Loucy (cell line): ENCODE data around the gene SH2D4B.

Source experiments
- H2AFZ ChIP-seq: fragments of 200-600 bp; sonication (generic); 2 replicates; pipeline ENCODE4 v1.6.0; 2016; ENCODE audit warnings: antibody characterized with exemption, mild to moderate bottlenecking, low read length, moderate library complexity
- H3F3A ChIP-seq: fragments of 200-600 bp; 2 replicates; pipeline ENCODE4 v1.6.0; 2016; ENCODE audit warnings: antibody characterized with exemption, low read depth, mild to moderate bottlenecking
- H3K27me3 ChIP-seq: fragments of 200-600 bp; sonication (generic); 2 replicates; pipeline ENCODE4 v1.6.1; 2014; ENCODE audit warnings: low read length, mild to moderate bottlenecking; ENCODE audit not compliant: insufficient read depth, poor library complexity, severe bottlenecking
- H3K36me3 ChIP-seq: fragments of 200-600 bp; sonication (generic); 2 replicates; pipeline ENCODE4 v1.6.1; 2016; ENCODE audit warnings: low read length; ENCODE audit not compliant: insufficient read depth
- H3K4me1 ChIP-seq: fragments of 200-600 bp; sonication (generic); 2 replicates; pipeline ENCODE4 v1.5.1; 2014; ENCODE audit warnings: low read length, mild to moderate bottlenecking; ENCODE audit not compliant: insufficient read depth, poor library complexity, severe bottlenecking
- H3K4me2 ChIP-seq: fragments of 200-600 bp; sonication (generic); 2 replicates; pipeline ENCODE4 v1.6.0; 2014; ENCODE audit warnings: antibody characterized with exemption, low read length, low read depth, mild to moderate bottlenecking; ENCODE audit not compliant: poor library complexity, severe bottlenecking
- H3K4me3 ChIP-seq: fragments of 200-600 bp; sonication (generic); 2 replicates; pipeline ENCODE4 v1.5.1; 2014; ENCODE audit warnings: low read length, mild to moderate bottlenecking, mixed read lengths; ENCODE audit not compliant: poor library complexity, severe bottlenecking
- H3K79me2 ChIP-seq: fragments of 200-600 bp; sonication (generic); 2 replicates; pipeline ENCODE4 v1.6.1; 2014; ENCODE audit warnings: low read length; ENCODE audit not compliant: insufficient read depth
- H3K9ac ChIP-seq: fragments of 200-600 bp; sonication (generic); 2 replicates; pipeline ENCODE4 v1.6.0; 2014; ENCODE audit warnings: mild to moderate bottlenecking, low read depth, low read length, moderate library complexity; ENCODE audit not compliant: poor library complexity, severe bottlenecking
- H3K9me2 ChIP-seq: fragments of 200-600 bp; sonication (generic); replicated peaks from 2 replicates; pipeline ENCODE4 v1.6.1; 2016; ENCODE audit warnings: low read depth, low read length, mixed read lengths
- H3K9me3 ChIP-seq: fragments of 200-600 bp; sonication (generic); 2 replicates; pipeline ENCODE4 v1.6.1; 2014; ENCODE audit warnings: mild to moderate bottlenecking, antibody characterized with exemption, low read length, low read depth; ENCODE audit not compliant: insufficient read depth
- H4K20me1 ChIP-seq: fragments of 200-600 bp; sonication (generic); 2 replicates; pipeline ENCODE4 v1.6.0; 2014; ENCODE audit warnings: antibody characterized with exemption, low read length, mild to moderate bottlenecking; ENCODE audit not compliant: insufficient read depth, poor library complexity, severe bottlenecking
- CTCF ChIP-seq: fragments of 200-600 bp; sonication (generic); conservative IDR thresholded peaks from 2 replicates; pipeline ENCODE4 v1.5.1; 2014; ENCODE audit warnings: mild to moderate bottlenecking, antibody characterized with exemption, low read length
- EZH2phosphoT487 ChIP-seq: fragments of 200-600 bp; IDR thresholded peaks from 2 replicates; pipeline ENCODE4 v1.6.1; 2018; ENCODE audit warnings: antibody characterized with exemption, mild to moderate bottlenecking, moderate library complexity, borderline replicate concordance

Gene SH2D4B

GRCh38 chr10:80633910-80634309 lies 96.2 kb downstream of the SH2D4B start:
- Histone ChIP-seq H3K4me3 (no peak overlapping the region), H3K9me3 (no peaks in the 10 kb centered on the region), H2AFZ (no peak overlapping the region), H3K9ac (no peak overlapping the region), H3K36me3 (no peaks in the 10 kb centered on the region), H4K20me1 (no peaks in the 10 kb centered on the region), H3K27me3 (no peaks in the 10 kb centered on the region), H3K4me1 (no peaks in the 10 kb centered on the region), H3K79me2 (no peaks in the 10 kb centered on the region), H3K9me2 (no peaks in the 10 kb centered on the region), H3K4me2 (no peak overlapping the region), H3F3A (no peaks in the 10 kb centered on the region)
- no peak for TF ChIP-seq CTCF
- TF ChIP-seq EZH2phosphoT487 = no peak

- no peak overlapping the region for H3K9ac ChIP-seq
- H3K9me2 ChIP-seq = no peaks in the 10 kb centered on the region
- no peaks in the 10 kb centered on the region for H3K79me2 ChIP-seq
- no peaks in the 10 kb centered on the region for H3F3A ChIP-seq
- TF ChIP-seq CTCF = no peak
- TF ChIP-seq EZH2phosphoT487 = no peak
- H4K20me1 ChIP-seq = no peaks in the 10 kb centered on the region
- no peaks in the 10 kb centered on the region for H3K36me3 ChIP-seq
- no peaks in the 10 kb centered on the region for H3K4me1 ChIP-seq
- H3K4me2 ChIP-seq = no peak overlapping the region
- no peak overlapping the region for H2AFZ ChIP-seq
- H3K9me3 ChIP-seq = no peaks in the 10 kb centered on the region
- H3K27me3 ChIP-seq = no peaks in the 10 kb centered on the region
- H3K4me3 ChIP-seq = no peak overlapping the region
Measured at GRCh38 chr10:80642661-80643060, 105.0 kb downstream of the SH2D4B start.

GRCh38 chr10:80646366-80646765 lies 108.7 kb downstream of the SH2D4B start:
- no peak overlapping the region for H3K4me2 ChIP-seq
- H3K79me2 ChIP-seq = no peaks in the 10 kb centered on the region
- H3K4me1 ChIP-seq = no peaks in the 10 kb centered on the region
- no peaks in the 10 kb centered on the region for H3K36me3 ChIP-seq
- H4K20me1 ChIP-seq = no peaks in the 10 kb centered on the region
- H3K4me3 ChIP-seq = no peak overlapping the region
- H2AFZ ChIP-seq = no peak overlapping the region
- TF ChIP-seq EZH2phosphoT487 (no peak), CTCF (no peak)
- no peak overlapping the region for H3K9ac ChIP-seq
- H3K9me3 ChIP-seq = no peaks in the 10 kb centered on the region
- no peaks in the 10 kb centered on the region for H3K27me3 ChIP-seq
- no peaks in the 10 kb centered on the region for H3F3A ChIP-seq
- no peaks in the 10 kb centered on the region for H3K9me2 ChIP-seq
